SH-SY5Y (cell line): ENCODE measurements around the gene SLC66A3.

Experiments used
- GATA2 ChIP-seq: IDR thresholded peaks from 2 replicates; pipeline ENCODE4 v1.6.1; 2011; ENCODE audit warnings: mild to moderate bottlenecking, low read depth, low read length
- GATA3 ChIP-seq: IDR thresholded peaks from 2 replicates; pipeline ENCODE4 v1.6.1; 2011; ENCODE audit warnings: low read depth, mild to moderate bottlenecking, low read length, moderate library complexity

DNA sequence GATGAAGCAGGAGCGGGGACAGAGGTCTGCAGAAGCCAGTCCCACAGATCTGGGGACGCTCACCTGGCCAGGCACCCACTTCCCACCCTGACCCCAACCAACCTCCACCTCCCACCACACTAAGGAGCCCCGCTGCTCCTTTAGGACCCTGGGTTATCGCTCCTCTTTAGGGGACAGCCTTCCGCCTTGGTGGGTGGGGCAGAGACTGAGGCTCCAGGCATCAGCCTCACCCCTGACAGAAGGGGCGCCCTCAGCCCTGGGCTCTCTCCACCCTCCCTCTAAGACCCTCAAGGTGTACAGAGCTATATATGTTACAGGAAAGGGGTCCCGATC, 33.5 kb upstream of the SLC66A3 start:
- TF ChIP-seq GATA2 (no peak), GATA3 (no peak)
